WTC11 (cell line): ENCODE results near the gene KRT6A. TPM values are rescaled to one million over a fixed set of nuclear protein-coding genes. Genes with fewer than 3 reads are reported as not detected.

Experiments
- ATAC-seq: fragments of 200-7000 bp; cut with Tn5 transposase; 2 replicates; pipeline ENCODE4 v1.10.0; 2021; ENCODE audit warnings: mild to moderate bottlenecking, moderate library complexity
- CTCF ChIA-PET: fragments of 300-600 bp; sonication (Branson Sonifier 250); formaldehyde crosslinking; loops from one replicate; lab custom pipeline; 2021; ENCODE audit warnings: antibody characterized with exemption; lab: Charles Lee
- POLR2A ChIA-PET: fragments of 350-600 bp; sonication (Branson Sonifier 250); formaldehyde crosslinking; loops from one replicate; lab custom pipeline; 2021; ENCODE audit warnings: antibody characterized with exemption; lab: Charles Lee
- DNase-seq: peaks from one replicate; pipeline ENCODE4 v3.0.0; 2021; ENCODE audit warnings: low spot score
- H3K27ac Mint-ChIP-seq: 2 replicates; pipeline ENCODE4 v1.8.0; 2021; ENCODE audit warnings: mixed read lengths
- H3K27me3 Mint-ChIP-seq: 2 replicates; pipeline ENCODE4 v1.8.0; 2021; ENCODE audit warnings: low read depth, mild to moderate bottlenecking, moderate library complexity, mixed read lengths
- H3K36me3 Mint-ChIP-seq: 2 replicates; pipeline ENCODE4 v1.8.0; 2021; ENCODE audit warnings: mixed read lengths
- H3K4me1 Mint-ChIP-seq: 2 replicates; pipeline ENCODE4 v1.8.0; 2022; ENCODE audit warnings: mixed read lengths
- H3K4me3 Mint-ChIP-seq: 2 replicates; pipeline ENCODE4 v1.8.0; 2021; ENCODE audit warnings: mild to moderate bottlenecking, moderate library complexity, mixed read lengths
- H3K9me3 Mint-ChIP-seq: 2 replicates; pipeline ENCODE4 v1.8.0; 2021; ENCODE audit warnings: mixed read lengths
- ARID4B ChIP-seq: sonication (generic); formaldehyde crosslinking; IDR thresholded peaks from 2 replicates; pipeline ENCODE4 v1.8.0; 2023; ENCODE audit warnings: missing genetic modification reagents, mild to moderate bottlenecking, borderline replicate concordance
- ATF2 ChIP-seq: sonication (generic); formaldehyde crosslinking; IDR thresholded peaks from 2 replicates; pipeline ENCODE4 v1.8.1; 2022; ENCODE audit warnings: low read depth, missing genetic modification reagents, borderline replicate concordance
- ELF4 ChIP-seq: sonication (generic); formaldehyde crosslinking; IDR thresholded peaks from 2 replicates; pipeline ENCODE4 v1.8.1; 2022; ENCODE audit warnings: low read depth, mild to moderate bottlenecking, moderate library complexity, missing genetic modification reagents
- EMX1 ChIP-seq: fragments of 250-450 bp; sonication (Bioruptor Pico); IDR thresholded peaks from 2 replicates; pipeline ENCODE4 v1.8.0; 2021; ENCODE audit warnings: mild to moderate bottlenecking
- ESRRA ChIP-seq: sonication (generic); formaldehyde crosslinking; IDR thresholded peaks from 2 replicates; pipeline ENCODE4 v1.8.1; 2022; ENCODE audit warnings: mild to moderate bottlenecking, missing genetic modification reagents, borderline replicate concordance
- ETV6 ChIP-seq: sonication (generic); formaldehyde crosslinking; IDR thresholded peaks from 2 replicates; pipeline ENCODE4 v1.8.1; 2022; ENCODE audit warnings: mild to moderate bottlenecking, missing genetic modification reagents
- FOXP1 ChIP-seq: sonication (generic); formaldehyde crosslinking; IDR thresholded peaks from 2 replicates; pipeline ENCODE4 v1.8.0; 2022; ENCODE audit warnings: missing genetic modification reagents, mild to moderate bottlenecking, moderate library complexity, borderline replicate concordance
- HMGA2 ChIP-seq: fragments of 250-450 bp; sonication (Bioruptor Pico); IDR thresholded peaks from 2 replicates; pipeline ENCODE4 v1.4.0; 2021; ENCODE audit warnings: mild to moderate bottlenecking, moderate library complexity
- IRF1 ChIP-seq: sonication (generic); formaldehyde crosslinking; IDR thresholded peaks from 2 replicates; pipeline ENCODE4 v1.8.0; 2023; ENCODE audit warnings: missing genetic modification reagents
- MAX ChIP-seq: sonication (generic); formaldehyde crosslinking; IDR thresholded peaks from 2 replicates; pipeline ENCODE4 v1.8.0; 2022; ENCODE audit warnings: mild to moderate bottlenecking, missing genetic modification reagents
- PRDM15 ChIP-seq: sonication (generic); formaldehyde crosslinking; IDR thresholded peaks from 2 replicates; pipeline ENCODE4 v1.8.0; 2022; ENCODE audit warnings: missing genetic modification reagents
- PRRX2 ChIP-seq: fragments of 250-450 bp; sonication (Bioruptor Pico); IDR thresholded peaks from 2 replicates; pipeline ENCODE4 v1.8.0; 2021; ENCODE audit warnings: mild to moderate bottlenecking
- SOX15 ChIP-seq: fragments of 250-450 bp; sonication (Bioruptor Pico); IDR thresholded peaks from 2 replicates; pipeline ENCODE4 v1.9.0; 2021; ENCODE audit warnings: mild to moderate bottlenecking
- TEAD4 ChIP-seq: sonication (generic); formaldehyde crosslinking; IDR thresholded peaks from 2 replicates; pipeline ENCODE4 v1.8.0; 2022; ENCODE audit warnings: mild to moderate bottlenecking, missing genetic modification reagents
- ZBTB43 ChIP-seq: sonication (generic); formaldehyde crosslinking; IDR thresholded peaks from 2 replicates; pipeline ENCODE4 v1.8.1; 2023; ENCODE audit warnings: mild to moderate bottlenecking, missing genetic modification reagents
- ZMAT4 ChIP-seq: fragments of 250-450 bp; sonication (Bioruptor Pico); IDR thresholded peaks from 2 replicates; pipeline ENCODE4 v1.9.0; 2021; ENCODE audit warnings: mild to moderate bottlenecking
- ZNF138 ChIP-seq: sonication (generic); formaldehyde crosslinking; conservative IDR thresholded peaks from 2 replicates; pipeline ENCODE4 v1.8.1; 2022; ENCODE audit warnings: mild to moderate bottlenecking, moderate library complexity, missing genetic modification reagents
- ZNF232 ChIP-seq: sonication (generic); formaldehyde crosslinking; IDR thresholded peaks from 2 replicates; pipeline ENCODE4 v1.8.0; 2022; ENCODE audit warnings: mild to moderate bottlenecking, missing genetic modification reagents
- ZNF512 ChIP-seq: sonication (generic); formaldehyde crosslinking; IDR thresholded peaks from 2 replicates; pipeline ENCODE4 v1.8.1; 2022; ENCODE audit warnings: missing genetic modification reagents, borderline replicate concordance
- total RNA-seq: library from RNA; stranded (reverse); gene quantifications from 3 replicates; pipeline ENCODE4 v1.2.3, GENCODE V29; 2021

The KRT6A gene
- total RNA-seq, 1 experiment from 2014 or later, result not detected

- TF ChIP-seq ARID4B (CRISPR knock-in tag), result no peak
- TF ChIP-seq FOXP1 (CRISPR knock-in tag), result no peak
- TF ChIP-seq ZMAT4 (CRISPR knock-in tag), result no peak
- TF ChIP-seq ETV6, result no peak
Observed at GRCh38 chr12:52477651-52478050, 15.4 kb downstream of the KRT6A start (continued).

- ATAC-seq (no peak), DNase-seq (no peak)
- Mint-ChIP-seq H3K9me3 (peaks cover 51% of the 10 kb centered on the region), H3K27ac (no peak overlapping the region), H3K36me3 (peaks cover 17% of the 10 kb centered on the region), H3K4me1 (no peaks in the 10 kb centered on the region), H3K4me3 (no peak overlapping the region), H3K27me3 (peaks cover 4% of the 10 kb centered on the region; the same call in 1 of the 2 replicates)
- CTCF ChIA-PET, result interaction anchor here (1.2 kb wide), 1 partner anchor 26 kb away, joined by 3 read pairs; no protein-coding TSS in a partner anchor
- POLR2A ChIA-PET, result no interaction called here
- TF ChIP-seq ZNF512 (CRISPR knock-in tag) (no peak), HMGA2 (peak; percentile 93), TEAD4 (no peak)
Observed at GRCh38 chr12:52474212-52474611, 18.8 kb downstream of the KRT6A start.

- Mint-ChIP-seq H3K9me3 (peaks cover 47% of the 10 kb centered on the region), H3K27me3 (peaks cover 4% of the 10 kb centered on the region; the same call in 1 of the 2 replicates)
- CTCF ChIA-PET, result interaction anchor here (1.2 kb wide), 1 partner anchor 27 kb away, joined by 3 read pairs; no protein-coding TSS in a partner anchor
Observed at GRCh38 chr12:52473768-52474167, 19.3 kb downstream of the KRT6A start, which contains the start of gene KRT6C. Gene KRT6C, minus strand, starts transcription at chr12:52473805. Its CDS starts 68 bp downstream, at chr12:52473737.

More at GRCh38 chr12:52473768-52474167, 19.3 kb downstream of the KRT6A start, which contains the start of gene KRT6C:
- DNase-seq (no peak), ATAC-seq (no peak)
- peaks cover 16% of the 10 kb centered on the region for H3K36me3 Mint-ChIP-seq
- TF ChIP-seq ELF4 (CRISPR knock-in tag) (no peak), ZBTB43 (no peak), SOX15 (CRISPR knock-in tag) (no peak), ZNF232 (CRISPR knock-in tag) (no peak), ZNF138 (CRISPR knock-in tag) (no peak), ESRRA (CRISPR knock-in tag) (no peak), PRRX2 (no peak), MAX (CRISPR knock-in tag) (no peak), EMX1 (CRISPR knock-in tag) (no peak), PRDM15 (CRISPR knock-in tag) (no peak), IRF1 (CRISPR knock-in tag) (no peak), ZMAT4 (CRISPR knock-in tag) (no peak), ATF2 (no peak)
- H3K4me3 Mint-ChIP-seq, result no peak within 1 kb of the TSS
- H3K4me1 Mint-ChIP-seq, result no peaks in the 10 kb centered on the region
- H3K27ac Mint-ChIP-seq, result no peak within 1 kb of the TSS
- POLR2A ChIA-PET, result no interaction called here
